ENCODE results near the gene ATP2B2.

The ATP2B2 gene

GRCh38 chr3:10522646-10523303, 17.4 kb upstream of the ATP2B2 start:
- no peak for DNase-seq
- TF ChIP-seq POLR2A (IDR thresholded peaks at IDR 0.05; ENCODE audit: low read length) (no peak), GATA1 (IDR thresholded peaks at IDR 0.05; ENCODE audit: low read depth, low read length) (no peak)

GRCh38 chr3:10521772-10522441, 16.5 kb upstream of the ATP2B2 start:
- DNase-seq, result no peak
- TF ChIP-seq GATA1 (IDR thresholded peaks at IDR 0.05; ENCODE audit: low read depth, low read length), result no peak
- no peak for TF ChIP-seq POLR2A (IDR thresholded peaks at IDR 0.05; ENCODE audit: low read length)

- no peak for DNase-seq
- TF ChIP-seq GATA1 (IDR thresholded peaks at IDR 0.05; ENCODE audit: low read depth, low read length) (no peak), POLR2A (IDR thresholded peaks at IDR 0.05; ENCODE audit: low read length) (no peak)
Measured at GRCh38 chr3:10520072-10520471, 14.7 kb upstream of the ATP2B2 start.

GRCh38 chr3:10519236-10519635, 13.8 kb upstream of the ATP2B2 start:
- DNase-seq, result no peak

GRCh38 chr3:10518506-10519150, 13.2 kb upstream of the ATP2B2 start:
- no peak for DNase-seq

More at GRCh38 chr3:10519236-10519635, 13.8 kb upstream of the ATP2B2 start:
- TF ChIP-seq POLR2A (IDR thresholded peaks at IDR 0.05; ENCODE audit: low read length), result no peak
- no peak for TF ChIP-seq GATA1 (IDR thresholded peaks at IDR 0.05; ENCODE audit: low read depth, low read length)

GRCh38 chr3:10517627-10518026, 12.2 kb upstream of the ATP2B2 start:
- no peak for DNase-seq
- TF ChIP-seq GATA1 (IDR thresholded peaks at IDR 0.05; ENCODE audit: low read depth, low read length), result no peak
- TF ChIP-seq POLR2A (IDR thresholded peaks at IDR 0.05; ENCODE audit: low read length), result no peak

More at GRCh38 chr3:10518506-10519150, 13.2 kb upstream of the ATP2B2 start:
- no peak for TF ChIP-seq GATA1 (IDR thresholded peaks at IDR 0.05; ENCODE audit: low read depth, low read length)
- no peak for TF ChIP-seq POLR2A (IDR thresholded peaks at IDR 0.05; ENCODE audit: low read length)

- no peak for TF ChIP-seq GATA1 (IDR thresholded peaks at IDR 0.05; ENCODE audit: low read depth, low read length)
- TF ChIP-seq POLR2A (IDR thresholded peaks at IDR 0.05; ENCODE audit: low read length), result no peak
- no peak for DNase-seq
Measured at GRCh38 chr3:10516544-10517452, 11.4 kb upstream of the ATP2B2 start.

- TF ChIP-seq GATA1 (IDR thresholded peaks at IDR 0.05; ENCODE audit: low read depth, low read length) (no peak), POLR2A (IDR thresholded peaks at IDR 0.05; ENCODE audit: low read length) (no peak)
- DNase-seq, result no peak
Measured at GRCh38 chr3:10515884-10516495, 10.6 kb upstream of the ATP2B2 start.

- DNase-seq, result no peak
- TF ChIP-seq POLR2A (IDR thresholded peaks at IDR 0.05; ENCODE audit: low read length) (no peak), GATA1 (IDR thresholded peaks at IDR 0.05; ENCODE audit: low read depth, low read length) (no peak)
Measured at GRCh38 chr3:10515396-10515795, 10.0 kb upstream of the ATP2B2 start.

GRCh38 chr3:10514407-10515069, 9.2 kb upstream of the ATP2B2 start:
- no peak for DNase-seq
- TF ChIP-seq POLR2A (IDR thresholded peaks at IDR 0.05; ENCODE audit: low read length) (no peak), GATA1 (IDR thresholded peaks at IDR 0.05; ENCODE audit: low read depth, low read length) (no peak)

- DNase-seq, result no peak
Measured at GRCh38 chr3:10513306-10513705, 7.9 kb upstream of the ATP2B2 start.

GRCh38 chr3:10512687-10513086, 7.3 kb upstream of the ATP2B2 start:
- no peak for TF ChIP-seq GATA1 (IDR thresholded peaks at IDR 0.05; ENCODE audit: low read depth, low read length)
- no peak for TF ChIP-seq POLR2A (IDR thresholded peaks at IDR 0.05; ENCODE audit: low read length)
- no peak for DNase-seq

More at GRCh38 chr3:10513306-10513705, 7.9 kb upstream of the ATP2B2 start:
- TF ChIP-seq POLR2A (IDR thresholded peaks at IDR 0.05; ENCODE audit: low read length) (no peak), GATA1 (IDR thresholded peaks at IDR 0.05; ENCODE audit: low read depth, low read length) (no peak)

Measured in erythroblast (primary cell).